HG03175 (cell line): ENCODE data around the gene METTL14.

ENCODE experiments used
- ATAC-seq: cut with Tn5 transposase; IDR thresholded peaks from one replicate; pipeline ENCODE4 v1.9.1; 2021; ENCODE audit warnings: mild to moderate bottlenecking, moderate library complexity; ENCODE audit not compliant: unreplicated experiment

The METTL14 gene

GRCh38 chr4:118732591-118733330 is 47.6 kb downstream of the METTL14 start:
- ATAC-seq, result no peak

- no peak for ATAC-seq
Measured at GRCh38 chr4:118734491-118735205, 49.5 kb downstream of the METTL14 start.

- no peak for ATAC-seq
Measured at GRCh38 chr4:118736900-118737299, 51.7 kb downstream of the METTL14 start.

GRCh38 chr4:118738090-118738489 is 52.9 kb downstream of the METTL14 start:
- no peak for ATAC-seq

GRCh38 chr4:118739022-118739713 is 54.0 kb downstream of the METTL14 start:
- ATAC-seq, result no peak

- no peak for ATAC-seq
Measured at GRCh38 chr4:118740869-118741268, 55.7 kb downstream of the METTL14 start.

GRCh38 chr4:118741301-118741855 is 56.2 kb downstream of the METTL14 start:
- ATAC-seq, result no peak

- no peak for ATAC-seq
Measured at GRCh38 chr4:118742050-118742449, 56.9 kb downstream of the METTL14 start.

GRCh38 chr4:118743867-118744266 is 58.7 kb downstream of the METTL14 start:
- ATAC-seq, result no peak

- no peak for ATAC-seq
Measured at GRCh38 chr4:118745357-118745756, 60.2 kb downstream of the METTL14 start.

- ATAC-seq, result no peak
Measured at GRCh38 chr4:118746251-118746919, 61.2 kb downstream of the METTL14 start.

- ATAC-seq, result no peak
Measured at GRCh38 chr4:118749347-118749988, 64.3 kb downstream of the METTL14 start.

- ATAC-seq, result no peak
Measured at GRCh38 chr4:118751629-118752323, 66.6 kb downstream of the METTL14 start.

- no peak for ATAC-seq
Measured at GRCh38 chr4:118752551-118752950, 67.4 kb downstream of the METTL14 start.

- no peak for ATAC-seq
Measured at GRCh38 chr4:118753096-118753495, 67.9 kb downstream of the METTL14 start.

- no peak for ATAC-seq
Measured at GRCh38 chr4:118753685-118754084, 68.5 kb downstream of the METTL14 start.

- ATAC-seq, result no peak
Measured at GRCh38 chr4:118754890-118755289, 69.7 kb downstream of the METTL14 start.

- no peak for ATAC-seq
Measured at GRCh38 chr4:118755438-118756226, 70.4 kb downstream of the METTL14 start.

- ATAC-seq, result no peak
Measured at GRCh38 chr4:118756429-118756828, 71.2 kb downstream of the METTL14 start.
